ENCODE measurements around the gene CPTP.

DNA sequence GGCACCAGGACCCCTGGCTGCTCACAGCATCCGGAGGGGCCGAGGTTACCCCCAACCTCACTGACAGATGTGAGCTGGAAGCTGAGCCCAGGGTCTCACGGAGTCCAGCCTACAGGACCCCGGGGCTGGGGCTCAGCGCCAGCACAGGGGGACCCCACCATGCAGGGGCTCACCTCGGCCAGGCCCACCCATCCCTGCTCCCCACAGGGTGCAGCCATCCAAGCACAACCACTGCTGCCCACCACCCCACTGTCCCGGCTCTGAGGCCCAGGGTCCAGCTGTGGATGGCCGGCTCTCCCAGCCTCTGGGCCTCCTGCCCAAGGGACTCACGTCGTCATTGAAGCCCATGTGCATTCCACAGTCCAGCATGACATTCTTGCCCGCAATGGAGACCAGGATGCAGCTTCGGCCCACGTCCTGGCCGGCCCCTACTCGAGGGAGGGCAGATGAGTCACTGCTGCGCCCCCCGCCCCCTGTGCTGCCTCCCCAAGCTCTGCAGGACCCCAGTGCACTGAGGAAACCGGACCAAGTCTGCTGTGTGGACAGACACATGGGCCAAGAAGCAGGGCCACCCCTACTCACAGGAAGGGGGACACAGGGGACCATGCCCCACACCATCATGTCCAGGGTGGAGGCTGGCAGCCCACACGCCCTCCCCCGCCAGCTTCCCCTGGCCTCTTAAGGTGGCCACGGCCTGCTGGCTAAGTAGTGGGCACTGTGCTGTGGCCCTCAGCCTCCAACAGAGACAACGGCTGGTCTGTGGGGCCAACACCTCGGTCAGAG, 3.7 kb upstream of the CPTP start:
- TF ChIP-seq POLR2A (IDR thresholded peaks at IDR 0.05): no peak
- TF ChIP-seq, protein P1, sequence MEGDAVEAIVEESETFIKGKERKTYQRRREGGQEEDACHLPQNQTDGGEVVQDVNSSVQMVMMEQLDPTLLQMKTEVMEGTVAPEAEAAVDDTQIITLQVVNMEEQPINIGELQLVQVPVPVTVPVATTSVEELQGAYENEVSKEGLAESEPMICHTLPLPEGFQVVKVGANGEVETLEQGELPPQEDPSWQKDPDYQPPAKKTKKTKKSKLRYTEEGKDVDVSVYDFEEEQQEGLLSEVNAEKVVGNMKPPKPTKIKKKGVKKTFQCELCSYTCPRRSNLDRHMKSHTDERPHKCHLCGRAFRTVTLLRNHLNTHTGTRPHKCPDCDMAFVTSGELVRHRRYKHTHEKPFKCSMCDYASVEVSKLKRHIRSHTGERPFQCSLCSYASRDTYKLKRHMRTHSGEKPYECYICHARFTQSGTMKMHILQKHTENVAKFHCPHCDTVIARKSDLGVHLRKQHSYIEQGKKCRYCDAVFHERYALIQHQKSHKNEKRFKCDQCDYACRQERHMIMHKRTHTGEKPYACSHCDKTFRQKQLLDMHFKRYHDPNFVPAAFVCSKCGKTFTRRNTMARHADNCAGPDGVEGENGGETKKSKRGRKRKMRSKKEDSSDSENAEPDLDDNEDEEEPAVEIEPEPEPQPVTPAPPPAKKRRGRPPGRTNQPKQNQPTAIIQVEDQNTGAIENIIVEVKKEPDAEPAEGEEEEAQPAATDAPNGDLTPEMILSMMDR (IDR thresholded peaks at IDR 0.05): no peak

All from Peyer's patch (tissue), 4 donors.